ENCODE data around the gene SUSD6.

SUSD6 gene

GRCh38 chr14:69674546-69675244 lies 63.3 kb downstream of the SUSD6 start:
- no peak for FAIRE-seq

- FAIRE-seq: no peak
These were observed 63.8 kb downstream of the SUSD6 start for GRCh38 chr14:69675245-69675583.

GRCh38 chr14:69675877-69676416 lies 64.6 kb downstream of the SUSD6 start:
- no peak for FAIRE-seq

GRCh38 chr14:69676723-69677122 lies 65.3 kb downstream of the SUSD6 start:
- FAIRE-seq: no peak

GRCh38 chr14:69680297-69680696 lies 68.9 kb downstream of the SUSD6 start:
- FAIRE-seq: no peak

- FAIRE-seq: no peak
These were observed 70.7 kb downstream of the SUSD6 start for GRCh38 chr14:69682136-69682535.

- no peak for FAIRE-seq
These were observed 71.3 kb downstream of the SUSD6 start for GRCh38 chr14:69682621-69683263.

- no peak for FAIRE-seq
These were observed 72.6 kb downstream of the SUSD6 start for GRCh38 chr14:69683971-69684370.

- FAIRE-seq: no peak
These were observed 73.2 kb downstream of the SUSD6 start for GRCh38 chr14:69684461-69685217.

GRCh38 chr14:69685218-69685616 lies 73.8 kb downstream of the SUSD6 start:
- no peak for FAIRE-seq

- no peak for FAIRE-seq
These were observed 74.3 kb downstream of the SUSD6 start for GRCh38 chr14:69685716-69686115.

- no peak for FAIRE-seq
These were observed 76.4 kb downstream of the SUSD6 start for GRCh38 chr14:69687606-69688298.

GRCh38 chr14:69688299-69688649 lies 76.9 kb downstream of the SUSD6 start:
- no peak for FAIRE-seq

- FAIRE-seq: no peak
These were observed 78.6 kb downstream of the SUSD6 start for GRCh38 chr14:69690042-69690441.

- FAIRE-seq: no peak
These were observed 81.2 kb downstream of the SUSD6 start for GRCh38 chr14:69692594-69692993.

- no peak for FAIRE-seq
These were observed 81.7 kb downstream of the SUSD6 start for GRCh38 chr14:69693145-69693544.

GRCh38 chr14:69693801-69694729 lies 82.7 kb downstream of the SUSD6 start:
- FAIRE-seq: no peak

GRCh38 chr14:69694730-69695281 lies 83.4 kb downstream of the SUSD6 start:
- FAIRE-seq: no peak

- no peak for FAIRE-seq
These were observed 84.2 kb downstream of the SUSD6 start for GRCh38 chr14:69695322-69696203.

- FAIRE-seq: no peak
These were observed 84.8 kb downstream of the SUSD6 start for GRCh38 chr14:69696204-69696527.
